Thyroid gland (tissue), 4 donors: ENCODE results near the gene RXFP4. TPM values are rescaled to one million over a fixed set of nuclear protein-coding genes. Genes with fewer than 3 reads are reported as not detected.
A peak's percentile ranks its signal among the peaks of the same experiment; 100 is the strongest.
"Not testable (repeated sequence)": the region's sequence is repeated elsewhere in the genome, so short reads cannot be mapped to it uniquely, and the experiment has no call there.

ENCODE experiments used
- DNase-seq, 2 donors: peaks; one replicate each; pipeline ENCODE4 v3.0.0-alpha.2; 2019
- H3K27ac ChIP-seq, 3 donors: fragments of 200-600 bp; sonication (generic); 1 replicate in 2 of 3; 2 replicates in 1 of 3; pipeline ENCODE4 v1.5.1; 2016 to 2019; ENCODE audit warnings: mild to moderate bottlenecking in 1 of 3, moderate library complexity in 1 of 3
- H3K27me3 ChIP-seq: fragments of 200-600 bp; sonication (generic); one replicate; pipeline ENCODE4 v1.5.1; 2019
- H3K36me3 ChIP-seq, 2 donors: fragments of 200-600 bp; sonication (generic); one replicate each; pipeline ENCODE4 v1.5.1; 2016 to 2019
- H3K4me1 ChIP-seq, 2 donors: fragments of 200-600 bp; sonication (generic); one replicate each; pipeline ENCODE4 v1.5.1; 2017 to 2019
- H3K4me3 ChIP-seq, 3 donors: fragments of 200-600 bp; sonication (generic); replicated peaks in 1 of 3; 1 replicate in 2 of 3; 2 replicates in 1 of 3; pipeline ENCODE4 v1.5.1; 2016; ENCODE audit warnings: mild to moderate bottlenecking in 1 of 3
- H3K9me3 ChIP-seq: fragments of 200-600 bp; sonication (generic); one replicate; pipeline ENCODE4 v1.5.1; 2017
- POLR2A ChIP-seq, 2 donors: fragments of 450-650 bp; IDR thresholded peaks; one replicate each; pipeline ENCODE4 v1.6.1; 2017; ENCODE audit warnings: antibody characterized with exemption in 2 of 2, mild to moderate bottlenecking in 2 of 2, moderate library complexity in 1 of 2
- WGBS, 2 donors: methylation state at CpG; one replicate each; pipeline ENCODE4 v1.1.5; 2017; 5-methylcytosine and 5-hydroxymethylcytosine counted together
- intact Hi-C: fragments of 100-400 bp; cut with DNase I; formaldehyde crosslinking; loops from one replicate; pipeline ENCODE4 v1.15.1; 2023
- total RNA-seq, 4 donors: library from RNA; depleted of rRNA; stranded (reverse); fragments of >200 nt; gene quantifications; one replicate each; pipeline ENCODE4 v1.2.3, GENCODE V29; 2016
- TF ChIP-seq, protein P1 (sequence below), 6 experiments: fragments of 200-600 bp in 3 of 6; fragments of 450-650 bp in 3 of 6; sonication (generic) in 3 of 6; IDR thresholded peaks; one replicate each; pipeline ENCODE4 v1.5.1; 2016 to 2019; ENCODE audit warnings: antibody characterized with exemption in 6 of 6, mild to moderate bottlenecking in 2 of 6, inconsistent platforms in 1 of 6, moderate library complexity in 1 of 6

The RXFP4 gene, protein sequence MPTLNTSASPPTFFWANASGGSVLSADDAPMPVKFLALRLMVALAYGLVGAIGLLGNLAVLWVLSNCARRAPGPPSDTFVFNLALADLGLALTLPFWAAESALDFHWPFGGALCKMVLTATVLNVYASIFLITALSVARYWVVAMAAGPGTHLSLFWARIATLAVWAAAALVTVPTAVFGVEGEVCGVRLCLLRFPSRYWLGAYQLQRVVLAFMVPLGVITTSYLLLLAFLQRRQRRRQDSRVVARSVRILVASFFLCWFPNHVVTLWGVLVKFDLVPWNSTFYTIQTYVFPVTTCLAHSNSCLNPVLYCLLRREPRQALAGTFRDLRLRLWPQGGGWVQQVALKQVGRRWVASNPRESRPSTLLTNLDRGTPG
- not detected for total RNA-seq

- TF ChIP-seq POLR2A (IDR thresholded peaks at IDR 0.05), result no peak
- TF ChIP-seq, protein P1, sequence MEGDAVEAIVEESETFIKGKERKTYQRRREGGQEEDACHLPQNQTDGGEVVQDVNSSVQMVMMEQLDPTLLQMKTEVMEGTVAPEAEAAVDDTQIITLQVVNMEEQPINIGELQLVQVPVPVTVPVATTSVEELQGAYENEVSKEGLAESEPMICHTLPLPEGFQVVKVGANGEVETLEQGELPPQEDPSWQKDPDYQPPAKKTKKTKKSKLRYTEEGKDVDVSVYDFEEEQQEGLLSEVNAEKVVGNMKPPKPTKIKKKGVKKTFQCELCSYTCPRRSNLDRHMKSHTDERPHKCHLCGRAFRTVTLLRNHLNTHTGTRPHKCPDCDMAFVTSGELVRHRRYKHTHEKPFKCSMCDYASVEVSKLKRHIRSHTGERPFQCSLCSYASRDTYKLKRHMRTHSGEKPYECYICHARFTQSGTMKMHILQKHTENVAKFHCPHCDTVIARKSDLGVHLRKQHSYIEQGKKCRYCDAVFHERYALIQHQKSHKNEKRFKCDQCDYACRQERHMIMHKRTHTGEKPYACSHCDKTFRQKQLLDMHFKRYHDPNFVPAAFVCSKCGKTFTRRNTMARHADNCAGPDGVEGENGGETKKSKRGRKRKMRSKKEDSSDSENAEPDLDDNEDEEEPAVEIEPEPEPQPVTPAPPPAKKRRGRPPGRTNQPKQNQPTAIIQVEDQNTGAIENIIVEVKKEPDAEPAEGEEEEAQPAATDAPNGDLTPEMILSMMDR (IDR thresholded peaks at IDR 0.05), result no peak
- no peak within 1 kb of the TSS for H3K4me3 ChIP-seq
- intact Hi-C loops, result loop anchor here (5.0 kb wide), 1 partner anchor 36 kb away; the partner anchor contains the start of gene ARHGEF2
- DNase-seq, result peak; percentile 46 to 55
- H3K9me3 ChIP-seq, result no peaks in the 10 kb centered on the region
- H3K4me1 ChIP-seq, result peaks cover 53 to 66% of the 10 kb centered on the region in 2 donors
- 49 to 52% methylated on average over 11 of the region's 11 CpGs for WGBS, 2 donors
- H3K27me3 ChIP-seq, result no peaks in the 10 kb centered on the region
- peak within 1 kb of the TSS; percentile 76 to 87 (median 86) for H3K27ac ChIP-seq
- H3K36me3 ChIP-seq, result no peaks in the 10 kb centered on the region
Observed at GRCh38 chr1:155940993-155941844, at the start of gene RXFP4. Gene RXFP4 (plus strand): TSS chr1:155941638. CDS start chr1:155941710, 72 bp downstream.

DNA sequence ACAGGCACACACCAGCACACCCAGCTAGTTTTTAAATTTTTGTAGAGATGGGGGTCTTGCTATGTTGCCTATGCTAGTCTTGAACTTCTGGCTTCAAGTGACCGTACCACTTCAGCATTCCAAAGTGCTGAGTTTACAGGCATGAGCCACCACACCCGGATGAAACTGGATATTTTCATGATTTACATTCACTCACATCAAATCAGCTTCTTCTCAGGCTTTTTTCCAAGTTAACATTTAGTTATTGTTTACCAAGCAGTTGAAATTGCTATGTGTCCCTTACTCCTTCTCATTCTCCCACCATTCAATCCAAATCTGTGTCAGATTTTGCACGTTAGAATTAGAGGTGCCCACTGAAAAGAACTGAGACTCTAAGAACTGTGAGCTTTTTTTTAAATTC lies 48.6 kb upstream of the RXFP4 start:
- Histone ChIP-seq H3K36me3 (peaks cover 0 to 7% of the 10 kb centered on the region in 2 donors), H3K9me3 (no peaks in the 10 kb centered on the region), H3K27me3 (no peaks in the 10 kb centered on the region), H3K4me3 (no peak overlapping the region), H3K27ac (peak overlapping the region in 2 of 3 donors; percentile 66 to 68), H3K4me1 (peaks cover 0 to 9% of the 10 kb centered on the region in 2 donors)
- intact Hi-C loops, result no loop called here
- WGBS, 2 donors, result 36 to 48% methylated on average over 3 of the region's 3 CpGs
- no peak for DNase-seq
- TF ChIP-seq POLR2A (IDR thresholded peaks at IDR 0.05), result no peak
- TF ChIP-seq, protein P1 (IDR thresholded peaks at IDR 0.05), result no peak

DNA sequence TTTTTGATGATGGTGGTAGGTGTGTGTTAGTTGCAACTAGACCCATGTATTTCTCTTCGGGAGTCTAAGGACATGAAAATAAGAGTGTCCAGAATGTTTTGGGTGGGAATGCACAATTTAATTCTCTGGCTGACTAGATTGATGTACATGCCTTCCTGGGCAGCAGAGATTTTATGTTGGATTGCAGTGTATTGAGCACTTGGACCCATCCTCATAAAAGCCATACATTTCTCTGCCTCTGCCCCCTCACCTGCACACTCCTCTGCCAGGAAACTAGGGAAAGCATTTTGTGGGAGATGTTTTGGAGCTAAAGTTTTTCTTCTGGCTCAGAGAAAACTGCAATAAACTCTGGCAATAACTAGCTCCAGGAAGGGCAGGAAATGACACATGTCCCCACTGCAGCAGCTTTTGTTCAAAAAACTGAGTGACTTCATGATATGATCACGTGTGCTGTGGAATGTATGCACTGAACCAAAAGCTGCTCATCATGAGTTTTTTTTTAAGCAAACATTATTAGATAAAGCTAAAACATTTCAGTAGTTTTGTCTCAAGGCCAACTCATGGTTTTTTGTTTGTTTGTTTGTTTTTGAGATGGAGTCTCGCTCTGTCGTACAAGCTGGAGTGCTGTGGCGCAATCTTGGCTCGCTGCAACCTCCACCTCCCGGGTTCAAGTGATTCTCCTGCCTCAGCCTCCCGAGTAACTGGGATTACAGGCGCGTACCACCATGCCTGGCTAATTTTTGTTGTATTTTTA lies 47.9 kb upstream of the RXFP4 start:
- Histone ChIP-seq H3K27ac (peak overlapping the region; percentile 46 to 68 (median 66)), H3K4me3 (no peak overlapping the region), H3K4me1 (peaks cover 0 to 9% of the 10 kb centered on the region in 2 donors), H3K9me3 (no peaks in the 10 kb centered on the region), H3K27me3 (no peaks in the 10 kb centered on the region), H3K36me3 (peaks cover under 1 to 7% of the 10 kb centered on the region in 2 donors)
- 70 to 78% methylated on average over 10 of the region's 10 CpGs for WGBS, 2 donors
- no peak for TF ChIP-seq POLR2A (IDR thresholded peaks at IDR 0.05)
- TF ChIP-seq, protein P1 (IDR thresholded peaks at IDR 0.05), result no peak
- no peak for DNase-seq
- intact Hi-C loops, result no loop called here

DNA sequence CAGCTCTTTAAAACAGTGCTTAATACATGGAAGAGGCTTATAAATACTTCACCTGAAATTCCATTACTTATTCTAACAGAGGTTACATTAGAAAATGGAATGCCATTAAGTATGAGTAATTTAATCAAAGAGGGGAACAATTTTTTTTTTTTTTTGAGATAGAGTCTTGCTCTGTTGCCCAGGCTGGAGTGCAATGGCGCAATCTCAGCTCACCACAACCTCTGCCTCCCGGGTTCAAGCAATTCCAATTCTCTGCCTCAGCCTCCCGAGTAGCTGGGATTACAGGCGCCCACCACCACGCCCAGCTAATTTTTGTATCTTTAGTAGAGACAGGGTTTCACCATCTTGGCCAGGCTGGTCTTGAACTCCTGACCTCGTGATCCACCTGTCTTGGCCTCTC lies 45.8 kb upstream of the RXFP4 start:
- DNase-seq, H3K9me3 ChIP-seq, H3K4me3 ChIP-seq, H3K4me1 ChIP-seq, intact Hi-C loops, H3K27ac ChIP-seq, H3K27me3 ChIP-seq: not testable (repeated sequence)
- H3K36me3 ChIP-seq, result peaks cover 21 to 26% of the 10 kb centered on the region in 2 donors
- WGBS, 2 donors, result 92 to 97% methylated on average over 6 of the region's 6 CpGs

DNA sequence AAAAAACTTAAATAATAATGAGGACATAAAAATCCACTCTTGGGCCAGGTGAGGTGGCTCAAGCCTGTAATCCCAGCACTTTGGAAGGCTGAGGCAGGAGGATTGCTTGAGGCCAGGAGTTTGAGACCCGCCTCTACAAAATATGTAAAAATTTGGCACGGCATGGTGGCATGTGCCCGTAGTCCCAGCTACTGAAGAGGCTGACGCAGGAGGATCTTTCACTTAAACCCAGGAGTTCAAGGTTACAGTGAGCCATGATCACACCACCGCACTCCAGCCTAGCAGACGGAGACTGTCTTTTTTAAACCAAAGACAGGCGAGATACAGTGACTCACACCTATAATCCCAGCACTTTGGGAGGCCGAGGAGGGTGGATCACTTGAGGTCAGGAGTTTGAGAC lies 45.0 kb upstream of the RXFP4 start:
- H3K27me3 ChIP-seq, intact Hi-C loops, H3K27ac ChIP-seq, H3K4me1 ChIP-seq, H3K9me3 ChIP-seq, H3K4me3 ChIP-seq, DNase-seq: not testable (repeated sequence)
- H3K36me3 ChIP-seq, result peaks cover 30 to 35% of the 10 kb centered on the region in 2 donors
- WGBS, 2 donors, result 95 to 96% methylated on average over 8 of the region's 8 CpGs
